IMR-90 (cell line): Measurements from ENCODE around the gene CFD.

Source experiments
- CEBPB ChIP-seq: IDR thresholded peaks from 2 replicates; pipeline ENCODE4 v1.6.1; 2012; ENCODE audit warnings: low read depth, low read length, improper control_type of control experiment
- CTCF ChIP-seq: conservative IDR thresholded peaks from 2 replicates; pipeline ENCODE4 v1.5.1; 2012; ENCODE audit warnings: mild to moderate bottlenecking, low read depth, low read length, improper control_type of control experiment
- MAFK ChIP-seq: IDR thresholded peaks from 2 replicates; pipeline ENCODE4 v1.6.1; 2012; ENCODE audit warnings: low read depth, low read length, improper control_type of control experiment
- MXI1 ChIP-seq: IDR thresholded peaks from 2 replicates; pipeline ENCODE4 v1.6.1; 2012; ENCODE audit warnings: low read depth, mild to moderate bottlenecking, low read length, moderate library complexity, borderline replicate concordance
- NFE2L2 ChIP-seq: fragments of 150-350 bp; IDR thresholded peaks from 2 replicates; pipeline ENCODE4 v1.6.1; 2016; ENCODE audit warnings: low read depth, mild to moderate bottlenecking, low read length
- POLR2A ChIP-seq: IDR thresholded peaks from 2 replicates; pipeline ENCODE4 v1.6.1; 2012; ENCODE audit warnings: mild to moderate bottlenecking, low read depth, low read length
- RAD21 ChIP-seq: IDR thresholded peaks from 2 replicates; pipeline ENCODE4 v1.6.1; 2012; ENCODE audit warnings: low read length, improper control_type of control experiment
- RFX5 ChIP-seq: IDR thresholded peaks from 2 replicates; pipeline ENCODE4 v1.8.0; 2012; ENCODE audit warnings: low read depth, mild to moderate bottlenecking, low read length, moderate library complexity
- USF2 ChIP-seq: fragments of 150-350 bp; IDR thresholded peaks from 2 replicates; pipeline ENCODE4 v1.6.1; 2017; ENCODE audit warnings: mild to moderate bottlenecking, antibody characterized with exemption, low read length, low read depth

- no peak for TF ChIP-seq CTCF
- TF ChIP-seq MAFK: no peak
- TF ChIP-seq RFX5: no peak
- TF ChIP-seq MXI1: no peak
- no peak for TF ChIP-seq POLR2A
- no peak for TF ChIP-seq RAD21
- no peak for TF ChIP-seq CEBPB
- no peak for TF ChIP-seq USF2
- TF ChIP-seq NFE2L2: no peak
Observed at GRCh38 chr19:824885-825284, 34.6 kb upstream of the CFD start.
